Thoracic aorta (tissue), 2 donors: ENCODE measurements around the gene MSANTD2. TPM values are rescaled to one million over a fixed set of nuclear protein-coding genes. Genes with fewer than 3 reads are reported as not detected.
"Not testable (repeated sequence)": the region's sequence is repeated elsewhere in the genome, so short reads cannot be mapped to it uniquely, and the experiment has no call there.

Experiments used
- ATAC-seq: fragments of 150-250 bp; one replicate; pipeline ENCODE4 v1.8.0; 2017; ENCODE audit warnings: low read depth; ENCODE audit not compliant: insufficient number of reproducible peaks, low FRiP score
- DNase-seq: peaks from one replicate; pipeline ENCODE4 v3.0.0-alpha.2; 2020; ENCODE audit warnings: low spot score
- H3K27ac ChIP-seq, 2 donors: fragments of 200-600 bp; sonication (generic); 1 replicate in 1 of 2; 2 replicates in 1 of 2; pipeline ENCODE4 v1.5.1; 2016; ENCODE audit warnings: mild to moderate bottlenecking in 2 of 2, moderate library complexity in 2 of 2
- H3K27me3 ChIP-seq: fragments of 200-600 bp; sonication (generic); replicated peaks from 2 replicates; pipeline ENCODE4 v1.6.0; 2016; ENCODE audit warnings: mild to moderate bottlenecking; ENCODE audit not compliant: insufficient read depth
- H3K36me3 ChIP-seq: fragments of 200-600 bp; sonication (generic); one replicate; pipeline ENCODE4 v1.5.1; 2016
- H3K4me1 ChIP-seq, 2 donors: fragments of 200-600 bp; sonication (generic); 1 replicate in 1 of 2; 2 replicates in 1 of 2; pipeline versions ENCODE4 v1.5.1 to v1.6.0; 2016; ENCODE audit warnings: low read depth in 2 of 2, mild to moderate bottlenecking in 1 of 2; ENCODE audit not compliant: control insufficient read depth in 1 of 2
- H3K4me3 ChIP-seq: fragments of 200-600 bp; sonication (generic); 2 replicates; pipeline ENCODE4 v1.5.1; 2016; ENCODE audit warnings: mild to moderate bottlenecking
- H3K9me3 ChIP-seq: fragments of 200-600 bp; sonication (generic); 2 replicates; pipeline ENCODE4 v1.5.1; 2016
- CTCF ChIP-seq: fragments of 200-600 bp; sonication (generic); IDR thresholded peaks from one replicate; pipeline ENCODE4 v1.5.1; 2019; ENCODE audit warnings: antibody characterized with exemption
- total RNA-seq, 2 donors: library from RNA; depleted of rRNA; stranded (reverse); fragments of >200 nt; gene quantifications; one replicate each; pipeline versions ENCODE4 v1.1.0 to v1.2.3, GENCODE V29; 2016

MSANTD2 gene
- total RNA-seq, 2 donors from 2014 or later: 16.4 to 29.4 TPM

DNA sequence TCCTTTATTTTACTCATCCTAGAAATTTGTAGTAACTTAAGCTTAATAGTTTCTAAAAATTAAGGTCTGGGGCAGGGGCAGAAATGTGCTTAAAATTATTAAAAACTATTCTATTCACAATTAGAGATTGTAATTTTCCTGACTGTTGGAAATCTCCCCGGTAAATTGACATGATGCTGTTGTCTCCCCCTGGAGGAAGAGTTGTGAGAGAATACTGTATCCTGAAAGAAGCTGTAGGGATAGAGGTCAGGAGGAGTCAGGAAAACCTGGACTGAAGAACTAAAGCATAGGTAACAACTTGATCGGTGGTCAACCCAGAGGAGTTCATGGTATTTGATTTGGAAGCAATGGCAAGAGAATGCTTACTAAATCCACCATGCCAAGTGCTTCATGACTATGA, 21.9 kb downstream of the MSANTD2 start:
- peak overlapping the region; percentile 51 to 72 for H3K27ac ChIP-seq
- H3K36me3 ChIP-seq: no peaks in the 10 kb centered on the region
- no peak overlapping the region for H3K4me3 ChIP-seq
- TF ChIP-seq CTCF: no peak
- peaks cover 6 to 41% of the 10 kb centered on the region in 2 donors for H3K4me1 ChIP-seq
- no peaks in the 10 kb centered on the region for H3K27me3 ChIP-seq
- no peak for ATAC-seq
- no peak for DNase-seq
- no peaks in the 10 kb centered on the region for H3K9me3 ChIP-seq

GRCh38 chr11:124776865-124777645, 23.2 kb downstream of the MSANTD2 start:
- Histone ChIP-seq H3K27me3 (no peaks in the 10 kb centered on the region), H3K4me3 (peak overlapping the region; percentile 5), H3K9me3 (no peaks in the 10 kb centered on the region), H3K27ac (peak overlapping the region; percentile 71 to 72), H3K4me1 (peaks cover 6 to 41% of the 10 kb centered on the region in 2 donors), H3K36me3 (peaks cover 3% of the 10 kb centered on the region)
- TF ChIP-seq CTCF: no peak
- ATAC-seq: peak; percentile 91
- DNase-seq: no peak

GRCh38 chr11:124770959-124771358, 29.2 kb downstream of the MSANTD2 start:
- H3K27ac ChIP-seq: peak overlapping the region in 1 of 2 donors; percentile 10
- H3K36me3 ChIP-seq, H3K27me3 ChIP-seq, H3K4me1 ChIP-seq, ATAC-seq, DNase-seq, H3K4me3 ChIP-seq, H3K9me3 ChIP-seq: not testable (repeated sequence)

DNA sequence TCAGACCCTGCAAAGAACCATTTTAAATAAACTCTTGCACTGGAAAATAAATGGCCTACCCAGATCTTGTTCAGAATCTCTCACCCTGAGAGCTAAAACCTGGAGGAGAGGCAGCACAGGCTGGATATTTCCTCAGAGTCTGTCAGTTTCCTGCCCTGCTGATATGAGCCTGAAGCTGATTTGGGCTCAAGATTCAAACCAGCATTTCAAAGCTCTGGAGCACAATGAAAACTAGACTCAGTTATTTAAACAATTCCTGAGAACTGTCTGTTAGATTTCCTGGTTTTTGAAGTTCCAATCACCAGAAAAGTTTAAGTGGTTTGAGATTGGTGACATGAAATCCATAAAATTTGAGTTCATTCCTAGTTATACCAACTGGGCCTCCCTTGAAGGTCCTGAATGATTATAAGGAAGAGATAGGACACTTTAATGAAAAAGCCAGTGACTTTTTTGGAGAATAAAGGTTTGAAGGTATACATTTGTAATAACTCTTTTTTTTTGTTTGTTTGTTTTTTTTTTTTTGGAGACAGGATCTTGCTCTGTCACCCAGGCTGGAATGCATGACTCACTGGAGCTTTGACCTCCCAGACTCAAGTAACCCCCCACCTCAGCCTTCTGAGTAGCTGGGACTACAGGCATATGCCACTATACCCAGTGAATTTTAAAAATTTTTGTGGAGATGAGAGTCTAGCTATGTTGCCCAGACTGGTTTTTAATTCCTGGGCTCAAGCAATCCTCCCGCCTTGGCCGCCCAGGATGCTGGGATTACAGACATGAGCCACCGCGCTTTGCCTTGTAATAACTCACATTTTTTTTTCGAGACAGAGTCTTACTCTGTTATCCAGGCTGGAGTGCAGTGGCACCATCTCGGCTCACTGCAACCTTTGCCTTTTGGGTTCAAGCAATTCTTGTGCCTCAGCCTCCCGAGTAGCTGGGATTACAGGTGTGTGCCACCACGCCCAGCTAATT, 30.1 kb downstream of the MSANTD2 start:
- Histone ChIP-seq H3K4me3 (no peak overlapping the region), H3K36me3 (peaks cover 5% of the 10 kb centered on the region), H3K27me3 (no peaks in the 10 kb centered on the region), H3K9me3 (no peaks in the 10 kb centered on the region), H3K4me1 (no peaks in the 10 kb centered on the region), H3K27ac (peak overlapping the region in 1 of 2 donors; percentile 10)
- DNase-seq: no peak
- no peak for TF ChIP-seq CTCF
- peak; percentile 73 for ATAC-seq

GRCh38 chr11:124768914-124769313, 31.3 kb downstream of the MSANTD2 start:
- H3K4me3 ChIP-seq: no peak overlapping the region
- no peak for ATAC-seq
- no peak overlapping the region for H3K27ac ChIP-seq
- no peak for DNase-seq
- H3K4me1 ChIP-seq: no peaks in the 10 kb centered on the region
- H3K27me3 ChIP-seq: no peaks in the 10 kb centered on the region
- TF ChIP-seq CTCF: no peak
- no peaks in the 10 kb centered on the region for H3K9me3 ChIP-seq
- H3K36me3 ChIP-seq: peaks cover 5% of the 10 kb centered on the region
